Stimulated activated CD4-positive, alpha-beta T cell treated with anti-CD3 and anti-CD28 coated beads, TNF-alpha, amount 100 ng/mL, for 24 hours (primary cell): Measurements from ENCODE around the gene WBP1L.
"Not testable (repeated sequence)": the region's sequence is repeated elsewhere in the genome, so short reads cannot be mapped to it uniquely, and the experiment has no call there.

ENCODE experiments used
- DNase-seq, 3 experiments: peaks; one replicate each; pipeline ENCODE4 v3.0.0-alpha.2; 2020; ENCODE audit warnings: low read depth in 3 of 3

The WBP1L gene

DNA sequence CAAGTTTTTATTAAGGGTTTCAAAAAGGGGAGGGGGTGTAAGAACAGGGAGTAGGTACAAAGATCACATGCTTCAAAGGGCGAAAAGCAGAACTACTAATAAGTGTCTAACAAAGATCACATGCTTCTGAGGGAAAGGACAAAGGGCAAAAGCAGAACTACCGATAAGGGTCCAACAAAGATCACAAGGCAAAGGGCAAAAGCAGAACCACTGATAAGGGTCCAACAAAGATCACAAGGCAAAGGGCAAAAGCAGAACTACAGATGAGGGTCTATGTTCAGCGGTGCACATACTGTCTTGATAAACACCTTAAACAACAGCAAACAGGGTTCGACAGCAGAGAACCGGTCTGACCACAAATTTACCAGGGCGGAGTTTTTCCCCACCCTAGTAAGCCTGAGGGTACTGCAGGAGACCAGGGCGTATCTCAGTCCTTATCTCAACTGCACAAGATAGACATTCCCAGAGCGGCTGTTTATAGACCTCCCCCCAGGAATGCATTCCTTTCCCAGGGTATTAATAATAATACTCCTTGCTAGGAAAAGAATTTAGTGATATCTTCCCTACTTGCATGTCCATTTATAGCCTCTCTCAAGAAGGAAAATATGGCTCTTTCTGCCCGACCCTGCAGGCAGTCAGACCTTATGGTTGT, 94.7 kb downstream of the WBP1L start:
- DNase-seq: not testable (repeated sequence)

DNA sequence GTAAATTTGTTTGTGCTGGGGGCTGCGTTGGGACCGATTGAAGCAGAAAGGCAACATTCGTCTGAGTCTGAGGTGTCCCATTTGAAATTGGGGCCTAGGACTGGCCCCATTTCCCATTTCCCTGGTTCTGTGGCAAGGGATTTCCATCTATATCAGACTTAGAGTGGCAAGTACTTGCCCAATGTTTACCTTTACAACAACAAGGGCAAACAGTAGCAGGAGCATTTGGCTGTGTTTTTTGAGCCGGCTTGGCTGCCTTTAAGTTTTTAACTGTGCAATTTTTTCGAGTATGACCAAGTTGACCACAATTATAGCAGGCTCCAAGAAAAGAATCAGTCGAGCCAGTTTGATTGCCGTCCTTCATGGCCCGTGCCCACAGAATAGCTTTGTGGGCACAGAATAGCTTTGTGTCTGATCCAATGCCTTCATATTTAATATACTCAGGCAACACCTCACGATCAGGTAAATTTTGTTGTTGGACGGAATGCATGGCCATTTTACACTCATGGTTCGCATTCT, 98.1 kb downstream of the WBP1L start:
- no peak for DNase-seq

GRCh38 chr10:102843139-102843538, 99.4 kb downstream of the WBP1L start:
- DNase-seq: not testable (repeated sequence)

DNA sequence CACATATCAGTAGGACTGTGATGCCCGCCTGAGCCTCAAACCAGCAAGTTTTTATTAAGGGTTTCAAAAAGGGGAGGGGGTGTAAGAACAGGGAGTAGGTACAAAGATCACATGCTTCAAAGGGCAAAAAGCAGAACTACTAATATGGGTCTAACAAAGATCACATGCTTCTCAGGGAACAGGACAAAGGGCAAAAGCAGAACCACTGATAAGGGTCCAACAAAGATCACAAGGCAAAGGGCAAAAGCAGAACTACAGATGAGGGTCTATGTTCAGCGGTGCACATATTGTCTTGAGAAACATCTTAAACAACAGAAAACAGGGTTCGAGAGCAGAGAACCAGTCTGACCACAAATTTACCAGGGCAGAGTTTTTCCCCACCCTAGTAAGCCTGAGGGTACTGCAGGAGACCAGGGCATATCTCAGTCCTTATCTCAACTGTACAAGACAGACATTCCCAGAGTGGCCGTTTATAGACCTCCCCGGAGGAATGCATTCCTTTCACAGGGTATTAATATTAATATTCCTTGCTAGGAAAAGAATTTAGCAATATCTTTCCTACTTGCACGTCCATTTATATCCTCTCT, 100.5 kb downstream of the WBP1L start:
- DNase-seq: not testable (repeated sequence)

- no peak for DNase-seq
Measured at GRCh38 chr10:102845352-102845902, 101.7 kb downstream of the WBP1L start.

- DNase-seq: no peak
Measured at GRCh38 chr10:102850025-102850518, 106.3 kb downstream of the WBP1L start.

GRCh38 chr10:102853237-102853636, 109.5 kb downstream of the WBP1L start:
- not testable (repeated sequence) for DNase-seq

GRCh38 chr10:102855731-102856436, 112.1 kb downstream of the WBP1L start:
- DNase-seq: not testable (repeated sequence)

GRCh38 chr10:102856758-102857424, 113.1 kb downstream of the WBP1L start:
- no peak for DNase-seq

- no peak for DNase-seq
Measured at GRCh38 chr10:102859911-102860310, 116.2 kb downstream of the WBP1L start.

DNA sequence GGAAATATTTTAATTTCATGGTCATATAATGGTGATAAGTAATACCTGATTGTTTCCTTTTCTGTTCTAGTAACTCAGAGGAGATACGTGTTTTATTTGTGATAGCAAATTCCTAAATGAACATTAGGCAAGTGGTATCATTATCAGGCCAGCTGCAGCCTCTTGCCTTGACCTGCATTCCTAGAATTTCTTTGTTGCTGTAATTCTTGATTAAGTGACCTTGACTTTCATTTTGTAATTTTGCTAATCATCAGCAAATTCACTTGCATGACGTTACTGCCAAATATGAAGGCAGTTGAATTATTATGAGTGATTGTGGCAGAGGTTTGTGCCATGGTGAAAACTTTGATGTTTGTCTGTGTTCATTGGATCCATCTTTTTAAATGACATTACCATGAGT, 119.9 kb downstream of the WBP1L start:
- DNase-seq: no peak

- no peak for DNase-seq
Measured at GRCh38 chr10:102865620-102866019, 121.9 kb downstream of the WBP1L start.
